Progenitor cell of endocrine pancreas (in vitro differentiated cells): ENCODE data around the gene TACC2. TPM values are rescaled to one million over a fixed set of nuclear protein-coding genes. Genes with fewer than 3 reads are reported as not detected.

Source experiments
- DNase-seq: peaks from one replicate; pipeline ENCODE4 v3.0.0; 2021; ENCODE audit warnings: low spot score; ENCODE audit not compliant: unreplicated experiment
- H3K27ac Mint-ChIP-seq: 2 replicates; pipeline ENCODE4 v1.8.0; 2021; ENCODE audit warnings: mild to moderate bottlenecking, moderate library complexity, mixed read lengths
- H3K27me3 Mint-ChIP-seq: 2 replicates; pipeline ENCODE4 v1.8.0; 2021; ENCODE audit warnings: mixed read lengths
- H3K36me3 Mint-ChIP-seq: 2 replicates; pipeline ENCODE4 v1.8.0; 2022; ENCODE audit warnings: mixed read lengths; ENCODE audit not compliant: insufficient read depth
- H3K4me1 Mint-ChIP-seq: 2 replicates; pipeline ENCODE4 v1.8.0; 2021; ENCODE audit warnings: low read depth, mixed read lengths
- H3K4me3 Mint-ChIP-seq: 2 replicates; pipeline ENCODE4 v1.8.0; 2021; ENCODE audit warnings: low read depth, mild to moderate bottlenecking, moderate library complexity, mixed read lengths
- H3K9me3 Mint-ChIP-seq: 2 replicates; pipeline ENCODE4 v1.8.0; 2021; ENCODE audit warnings: low read depth, mixed read lengths
- total RNA-seq: library from RNA; stranded (reverse); gene quantifications from 2 replicates; pipeline ENCODE4 v1.2.1, GENCODE V29; 2021
- TF ChIP-seq, protein P1 (sequence below): fragments of 200-600 bp; sonication (generic); IDR thresholded peaks from one replicate; pipeline ENCODE4 v1.5.0; 2021; ENCODE audit warnings: antibody characterized with exemption, mild to moderate bottlenecking; ENCODE audit not compliant: unreplicated experiment

TACC2 gene
- total RNA-seq, 1 donor from 2014 or later, result 60.4 TPM

DNA sequence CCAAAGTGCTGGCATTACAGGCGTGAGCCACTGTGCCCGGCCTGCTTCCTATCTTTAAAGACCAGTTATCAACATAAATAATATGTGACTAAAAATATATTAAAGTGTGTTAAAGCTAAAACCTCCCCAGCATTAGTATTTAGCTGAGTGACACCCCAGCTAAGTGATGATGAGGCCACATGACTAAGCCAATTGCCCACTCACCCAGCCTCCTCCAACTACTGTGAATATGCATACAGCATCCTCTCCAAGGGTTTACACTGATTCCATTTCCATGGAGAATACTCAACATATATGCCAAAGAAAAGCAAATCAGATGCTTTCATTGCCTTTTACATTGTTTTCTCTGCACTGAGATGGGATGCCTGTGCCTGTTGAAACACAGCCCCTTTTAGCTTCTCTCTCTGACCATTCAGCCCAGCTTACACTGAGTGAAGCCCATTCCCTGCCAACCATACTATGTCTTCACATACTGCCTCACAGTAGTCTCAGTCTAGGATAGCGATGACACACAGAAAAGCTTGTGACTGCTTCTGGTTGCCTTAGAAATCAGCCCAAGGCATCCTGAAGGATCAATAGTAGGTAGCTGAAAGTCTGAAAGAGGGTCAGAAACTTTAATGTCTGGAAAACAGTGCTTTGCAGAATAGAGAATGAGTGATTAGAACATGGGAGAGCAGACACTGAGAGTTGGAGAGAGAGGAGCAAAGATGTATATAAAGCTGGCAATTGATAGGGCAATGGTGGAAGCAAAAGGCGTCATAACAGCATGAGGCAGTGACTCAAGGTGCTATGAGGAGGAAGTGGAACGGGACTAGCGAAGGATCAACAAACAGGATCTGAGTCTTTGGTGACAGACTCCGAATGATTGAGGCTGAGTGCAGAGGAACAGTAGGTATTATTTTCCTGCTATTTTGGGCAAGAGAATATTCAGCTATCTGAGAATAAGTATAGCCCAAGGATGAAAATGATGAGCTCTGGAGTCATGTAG, 41.3 kb upstream of the TACC2 start:
- peaks cover 16% of the 10 kb centered on the region for H3K4me1 Mint-ChIP-seq
- H3K9me3 Mint-ChIP-seq, result no peaks in the 10 kb centered on the region
- H3K36me3 Mint-ChIP-seq, result no peaks in the 10 kb centered on the region
- DNase-seq, result no peak
- H3K4me3 Mint-ChIP-seq, result no peak overlapping the region
- no peaks in the 10 kb centered on the region for H3K27me3 Mint-ChIP-seq
- TF ChIP-seq, protein P1, sequence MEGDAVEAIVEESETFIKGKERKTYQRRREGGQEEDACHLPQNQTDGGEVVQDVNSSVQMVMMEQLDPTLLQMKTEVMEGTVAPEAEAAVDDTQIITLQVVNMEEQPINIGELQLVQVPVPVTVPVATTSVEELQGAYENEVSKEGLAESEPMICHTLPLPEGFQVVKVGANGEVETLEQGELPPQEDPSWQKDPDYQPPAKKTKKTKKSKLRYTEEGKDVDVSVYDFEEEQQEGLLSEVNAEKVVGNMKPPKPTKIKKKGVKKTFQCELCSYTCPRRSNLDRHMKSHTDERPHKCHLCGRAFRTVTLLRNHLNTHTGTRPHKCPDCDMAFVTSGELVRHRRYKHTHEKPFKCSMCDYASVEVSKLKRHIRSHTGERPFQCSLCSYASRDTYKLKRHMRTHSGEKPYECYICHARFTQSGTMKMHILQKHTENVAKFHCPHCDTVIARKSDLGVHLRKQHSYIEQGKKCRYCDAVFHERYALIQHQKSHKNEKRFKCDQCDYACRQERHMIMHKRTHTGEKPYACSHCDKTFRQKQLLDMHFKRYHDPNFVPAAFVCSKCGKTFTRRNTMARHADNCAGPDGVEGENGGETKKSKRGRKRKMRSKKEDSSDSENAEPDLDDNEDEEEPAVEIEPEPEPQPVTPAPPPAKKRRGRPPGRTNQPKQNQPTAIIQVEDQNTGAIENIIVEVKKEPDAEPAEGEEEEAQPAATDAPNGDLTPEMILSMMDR, result no peak
- no peak overlapping the region for H3K27ac Mint-ChIP-seq

DNA sequence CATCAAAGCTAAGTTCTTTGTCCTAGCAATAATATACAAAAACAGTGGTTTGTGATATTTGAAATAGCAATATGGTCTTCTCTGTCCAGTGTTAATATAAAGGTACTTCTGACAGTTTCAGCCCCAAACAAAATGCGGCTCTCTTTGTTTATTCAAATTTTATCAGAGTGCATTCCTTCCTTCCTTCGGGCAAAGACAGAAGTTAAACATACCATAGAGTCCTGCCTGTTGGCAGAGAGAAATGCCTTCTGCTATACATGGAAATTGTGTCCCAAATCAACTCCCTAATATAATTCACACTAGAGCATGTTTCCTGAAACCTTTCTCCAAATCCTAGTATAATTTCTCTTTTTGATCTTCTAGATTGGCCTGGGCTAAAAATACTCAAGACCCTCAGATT, 39.9 kb upstream of the TACC2 start:
- no peak for DNase-seq
- TF ChIP-seq, protein P1, result no peak
- H3K4me3 Mint-ChIP-seq, result no peak overlapping the region
- peaks cover 15% of the 10 kb centered on the region for H3K4me1 Mint-ChIP-seq
- no peak overlapping the region for H3K27ac Mint-ChIP-seq
- peaks cover 5% of the 10 kb centered on the region for H3K36me3 Mint-ChIP-seq
- no peaks in the 10 kb centered on the region for H3K27me3 Mint-ChIP-seq
- H3K9me3 Mint-ChIP-seq, result no peaks in the 10 kb centered on the region

- H3K4me1 Mint-ChIP-seq, result peaks cover 15% of the 10 kb centered on the region
- H3K36me3 Mint-ChIP-seq, result peaks cover 5% of the 10 kb centered on the region
- no peaks in the 10 kb centered on the region for H3K27me3 Mint-ChIP-seq
- peak overlapping the region; percentile 50 for H3K27ac Mint-ChIP-seq
- no peak overlapping the region for H3K4me3 Mint-ChIP-seq
- H3K9me3 Mint-ChIP-seq, result no peaks in the 10 kb centered on the region
- TF ChIP-seq, protein P1, result no peak
- DNase-seq, result no peak
These were observed 39.5 kb upstream of the TACC2 start for GRCh38 chr10:121949451-121949850.

DNA sequence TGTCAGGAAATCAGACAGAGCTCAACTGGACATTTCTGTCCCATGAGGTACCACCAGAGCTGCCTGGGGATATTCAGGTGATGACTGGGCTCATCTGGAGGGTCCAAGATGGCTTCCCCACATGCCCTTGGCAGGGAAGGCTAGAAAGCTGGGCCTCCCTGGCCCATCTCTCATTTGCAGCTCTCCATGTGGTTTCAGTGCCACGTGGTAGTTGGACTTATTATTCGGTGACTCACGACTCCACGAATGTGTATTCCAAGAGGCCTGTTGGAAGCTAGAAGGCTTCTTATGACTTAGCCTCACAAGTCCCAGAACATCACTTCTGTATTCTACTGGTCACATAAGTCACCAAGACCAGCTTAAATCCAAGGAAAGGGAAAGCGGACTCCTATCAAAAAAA, 36.7 kb upstream of the TACC2 start:
- no peaks in the 10 kb centered on the region for H3K9me3 Mint-ChIP-seq
- peaks cover 15% of the 10 kb centered on the region for H3K4me1 Mint-ChIP-seq
- H3K4me3 Mint-ChIP-seq, result no peak overlapping the region
- no peak overlapping the region for H3K27ac Mint-ChIP-seq
- no peaks in the 10 kb centered on the region for H3K27me3 Mint-ChIP-seq
- TF ChIP-seq, protein P1, result no peak
- H3K36me3 Mint-ChIP-seq, result peaks cover 15% of the 10 kb centered on the region
- no peak for DNase-seq

DNA sequence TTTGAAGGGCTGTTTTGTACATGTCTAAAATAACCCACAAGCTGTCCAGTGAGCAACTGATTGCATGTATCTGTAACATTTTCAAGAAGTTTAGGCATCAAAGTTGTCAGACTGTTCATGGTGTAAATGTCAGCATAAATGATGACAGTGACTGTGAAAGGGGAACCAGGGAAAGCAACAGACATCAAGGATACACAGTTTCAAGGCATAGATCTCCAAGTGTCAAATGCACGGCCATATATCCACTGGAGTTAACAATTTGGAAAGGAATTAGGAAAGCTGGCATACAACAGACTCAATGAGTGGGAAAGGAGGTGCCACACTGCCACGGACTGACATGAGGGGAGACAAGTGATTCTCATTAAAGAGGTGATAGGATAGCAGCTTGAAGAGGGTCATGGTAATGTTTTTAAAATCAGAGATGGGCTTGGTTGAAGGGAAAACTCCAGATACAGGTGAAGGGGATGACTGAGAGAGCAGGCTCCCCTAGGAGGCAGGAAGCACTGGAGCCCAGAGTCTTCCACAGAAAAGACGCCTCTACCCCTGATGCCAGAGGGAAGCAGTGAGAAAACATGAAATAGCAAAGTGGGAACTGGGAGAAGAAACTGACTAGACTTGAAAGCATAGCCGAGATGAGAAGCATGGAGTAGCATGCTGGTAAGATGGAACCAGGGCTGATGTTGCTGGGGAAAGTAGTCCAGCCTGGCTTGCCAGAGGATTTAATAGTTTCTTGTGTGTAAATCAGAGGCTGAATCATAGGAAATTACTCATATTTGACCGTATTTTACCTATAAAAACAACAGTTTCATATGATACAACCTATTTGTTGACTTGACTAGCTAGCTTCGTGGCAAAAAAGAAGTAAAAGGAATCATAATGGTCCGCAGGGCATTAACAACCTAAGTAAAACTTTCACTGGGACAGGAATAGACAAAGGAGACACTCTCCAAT, 32.6 kb upstream of the TACC2 start:
- Mint-ChIP-seq H3K4me1 (no peaks in the 10 kb centered on the region), H3K36me3 (peaks cover 21% of the 10 kb centered on the region), H3K27ac (no peak overlapping the region), H3K9me3 (no peaks in the 10 kb centered on the region), H3K4me3 (no peak overlapping the region), H3K27me3 (no peaks in the 10 kb centered on the region)
- TF ChIP-seq, protein P1, result no peak
- no peak for DNase-seq
